Cardiac fibroblast (primary cell): ENCODE data around the gene TWSG1.

Experiments used
- DNase-seq, 2 donors: peaks; one replicate each; pipeline versions ENCODE4 v3.0.0 to v3.0.0-alpha.2; 2010; ENCODE audit warnings: low read depth in 2 of 2
- H3K4me3 ChIP-seq, 2 donors: replicated peaks in 1 of 2; 1 replicate in 1 of 2; 2 replicates in 1 of 2; pipeline ENCODE4 v1.5.1; 2011; ENCODE audit warnings: low read depth in 2 of 2, low read length in 2 of 2, mild to moderate bottlenecking in 2 of 2, moderate library complexity in 1 of 2
- TF ChIP-seq, protein P1 (sequence below): IDR thresholded peaks from one replicate; pipeline ENCODE4 v1.5.1; 2011; ENCODE audit warnings: low read depth, mild to moderate bottlenecking, low read length, inconsistent platforms

TWSG1 gene

DNA sequence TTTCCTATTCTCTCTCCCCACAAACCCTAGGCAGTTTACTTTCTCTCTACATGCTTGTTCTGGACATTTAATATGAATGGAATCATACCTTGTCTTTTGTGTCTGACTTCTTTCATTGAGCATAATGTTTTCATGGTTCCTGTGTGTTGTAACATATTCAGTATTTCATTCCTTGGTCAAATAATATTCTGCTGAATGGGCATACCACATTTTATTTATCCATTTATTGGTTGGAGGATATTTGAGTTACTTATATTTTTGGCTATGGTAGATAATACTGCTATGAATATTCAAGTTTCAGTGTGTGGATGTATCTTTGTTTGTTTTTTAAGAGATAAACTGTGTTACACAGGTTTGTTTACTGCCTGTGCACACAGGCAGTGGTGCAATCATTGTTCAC is 9.0 kb downstream of the TWSG1 start:
- DNase-seq, result no peak
- TF ChIP-seq, protein P1, sequence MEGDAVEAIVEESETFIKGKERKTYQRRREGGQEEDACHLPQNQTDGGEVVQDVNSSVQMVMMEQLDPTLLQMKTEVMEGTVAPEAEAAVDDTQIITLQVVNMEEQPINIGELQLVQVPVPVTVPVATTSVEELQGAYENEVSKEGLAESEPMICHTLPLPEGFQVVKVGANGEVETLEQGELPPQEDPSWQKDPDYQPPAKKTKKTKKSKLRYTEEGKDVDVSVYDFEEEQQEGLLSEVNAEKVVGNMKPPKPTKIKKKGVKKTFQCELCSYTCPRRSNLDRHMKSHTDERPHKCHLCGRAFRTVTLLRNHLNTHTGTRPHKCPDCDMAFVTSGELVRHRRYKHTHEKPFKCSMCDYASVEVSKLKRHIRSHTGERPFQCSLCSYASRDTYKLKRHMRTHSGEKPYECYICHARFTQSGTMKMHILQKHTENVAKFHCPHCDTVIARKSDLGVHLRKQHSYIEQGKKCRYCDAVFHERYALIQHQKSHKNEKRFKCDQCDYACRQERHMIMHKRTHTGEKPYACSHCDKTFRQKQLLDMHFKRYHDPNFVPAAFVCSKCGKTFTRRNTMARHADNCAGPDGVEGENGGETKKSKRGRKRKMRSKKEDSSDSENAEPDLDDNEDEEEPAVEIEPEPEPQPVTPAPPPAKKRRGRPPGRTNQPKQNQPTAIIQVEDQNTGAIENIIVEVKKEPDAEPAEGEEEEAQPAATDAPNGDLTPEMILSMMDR, result no peak
- H3K4me3 ChIP-seq, result no peak overlapping the region

GRCh38 chr18:9346775-9347174 is 12.2 kb downstream of the TWSG1 start:
- TF ChIP-seq, protein P1, result no peak
- H3K4me3 ChIP-seq, result no peak overlapping the region
- DNase-seq, result no peak

DNA sequence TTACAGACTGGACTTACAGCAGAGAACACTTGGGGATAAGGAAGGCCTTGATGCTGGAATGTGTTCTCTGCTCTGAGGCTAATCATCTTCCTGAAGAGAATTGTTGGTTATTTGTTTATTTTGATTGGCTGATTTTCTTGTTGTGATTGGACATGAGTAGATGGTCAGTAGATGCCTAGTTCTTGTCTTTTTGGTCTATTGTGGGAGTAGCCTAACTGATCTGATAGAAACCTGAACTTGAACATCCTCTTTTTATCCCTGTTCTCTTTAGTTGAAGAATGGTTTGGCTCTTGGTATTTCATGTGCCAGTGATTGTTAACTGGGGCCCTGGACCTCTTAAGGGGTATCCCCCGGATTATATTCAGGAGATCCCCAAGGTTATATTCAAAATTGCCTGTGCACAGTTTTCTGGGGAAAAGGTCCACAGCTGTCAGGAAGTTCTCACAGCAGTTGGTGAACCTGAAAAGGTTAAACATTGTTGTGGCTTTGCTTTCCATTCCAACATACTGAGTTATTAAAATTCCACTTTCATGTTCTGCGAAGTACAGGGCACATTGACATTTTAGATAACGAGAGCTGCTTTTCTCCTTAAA is 13.6 kb downstream of the TWSG1 start:
- no peak overlapping the region for H3K4me3 ChIP-seq
- TF ChIP-seq, protein P1, result no peak
- DNase-seq, result peak; percentile 47 to 57

DNA sequence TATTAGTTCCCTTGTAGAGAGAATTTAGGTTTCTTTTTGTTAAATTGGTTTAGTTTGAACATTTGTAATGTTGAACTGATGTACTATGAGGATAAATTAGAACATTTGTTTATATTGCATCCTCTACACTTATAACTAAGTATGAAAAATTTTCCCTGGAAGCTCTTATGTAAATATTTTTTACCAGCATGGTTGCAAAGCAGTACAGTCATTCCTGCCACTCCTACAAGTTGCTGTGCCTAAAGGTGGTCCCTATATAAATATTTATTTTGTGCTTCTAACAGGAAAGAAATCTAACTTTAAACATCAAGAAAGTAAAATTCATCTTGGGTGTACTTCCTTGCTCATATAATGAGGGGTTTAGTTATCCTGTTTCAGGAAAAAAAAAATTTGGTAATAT is 14.2 kb downstream of the TWSG1 start:
- peak in 1 of 2 donors; percentile 36 for DNase-seq
- TF ChIP-seq, protein P1, result no peak
- no peak overlapping the region for H3K4me3 ChIP-seq

- no peak overlapping the region for H3K4me3 ChIP-seq
- no peak for DNase-seq
- TF ChIP-seq, protein P1, result no peak
These were observed 19.0 kb downstream of the TWSG1 start for GRCh38 chr18:9353596-9353995.

GRCh38 chr18:9354256-9354655 is 19.7 kb downstream of the TWSG1 start:
- TF ChIP-seq, protein P1, result no peak
- H3K4me3 ChIP-seq, result no peak overlapping the region
- peak in 1 of 2 donors; percentile 50 for DNase-seq

- TF ChIP-seq, protein P1, result no peak
These were observed 22.4 kb downstream of the TWSG1 start for GRCh38 chr18:9356976-9357375.

More at GRCh38 chr18:9356976-9357375, 22.4 kb downstream of the TWSG1 start:
- H3K4me3 ChIP-seq, result no peak overlapping the region
- DNase-seq, result peak in 1 of 2 donors; percentile 39
